Astrocyte (in vitro differentiated cells and primary cell): ENCODE measurements around the gene OR56B4. TPM values are rescaled to one million over a fixed set of nuclear protein-coding genes. Genes with fewer than 3 reads are reported as not detected.

Source experiments
- DNase-seq: peaks from one replicate; pipeline ENCODE4 v3.0.0-alpha.2; 2010; ENCODE audit warnings: low read depth
- FAIRE-seq: peaks from 2 replicates; lab custom pipeline; 2011; peaks lifted over from hg19 to GRCh38; lab: Jason Lieb, UNC
- H2AFZ ChIP-seq: 2 replicates; pipeline ENCODE4 v1.6.0; 2012; ENCODE audit warnings: low read depth, low read length, inconsistent platforms
- H3K27ac ChIP-seq: 2 replicates; pipeline ENCODE4 v1.5.1; 2011; ENCODE audit warnings: low read depth, low read length, inconsistent platforms
- H3K27me3 ChIP-seq: 2 replicates; pipeline ENCODE4 v1.6.0; 2011; ENCODE audit warnings: low read length, inconsistent platforms; ENCODE audit not compliant: insufficient read depth
- H3K36me3 ChIP-seq: 2 replicates; pipeline ENCODE4 v1.5.1; 2011; ENCODE audit warnings: low read length, inconsistent platforms; ENCODE audit not compliant: insufficient read depth
- H3K4me1 ChIP-seq: 2 replicates; pipeline ENCODE4 v1.5.1; 2011; ENCODE audit warnings: low read length, inconsistent platforms; ENCODE audit not compliant: insufficient read depth
- H3K4me2 ChIP-seq: 2 replicates; pipeline ENCODE4 v1.6.0; 2012; ENCODE audit warnings: low read length, inconsistent platforms
- H3K4me3 ChIP-seq: 2 replicates; pipeline ENCODE4 v1.5.1; 2011; ENCODE audit warnings: low read depth, mild to moderate bottlenecking, low read length, inconsistent platforms; ENCODE audit not compliant: insufficient read depth
- H3K79me2 ChIP-seq: 2 replicates; pipeline ENCODE4 v1.6.0; 2012; ENCODE audit warnings: mild to moderate bottlenecking, low read length, inconsistent platforms; ENCODE audit not compliant: insufficient read depth
- H3K9ac ChIP-seq: 2 replicates; pipeline ENCODE4 v1.6.0; 2012; ENCODE audit warnings: mild to moderate bottlenecking, low read length, inconsistent platforms
- H3K9me3 ChIP-seq: 2 replicates; pipeline ENCODE4 v1.5.1; 2012; ENCODE audit warnings: low read depth, mild to moderate bottlenecking, low read length, inconsistent platforms; ENCODE audit not compliant: insufficient read depth
- H4K20me1 ChIP-seq: 2 replicates; pipeline ENCODE4 v1.6.0; 2012; ENCODE audit warnings: low read length, inconsistent platforms; ENCODE audit not compliant: insufficient read depth
- H3K27ac Mint-ChIP-seq: one replicate; pipeline ENCODE4 v1.8.0; 2021; ENCODE audit warnings: mild to moderate bottlenecking, mixed read lengths; ENCODE audit not compliant: unreplicated experiment
- H3K27me3 Mint-ChIP-seq: one replicate; pipeline ENCODE4 v1.8.0; 2021; ENCODE audit warnings: low read depth, mixed read lengths; ENCODE audit not compliant: unreplicated experiment
- H3K36me3 Mint-ChIP-seq: one replicate; pipeline ENCODE4 v1.8.0; 2021; ENCODE audit warnings: low read depth, mixed read lengths; ENCODE audit not compliant: unreplicated experiment
- H3K4me1 Mint-ChIP-seq: one replicate; pipeline ENCODE4 v1.8.0; 2021; ENCODE audit warnings: low read depth, mixed read lengths; ENCODE audit not compliant: unreplicated experiment
- H3K4me3 Mint-ChIP-seq: one replicate; pipeline ENCODE4 v1.8.0; 2021; ENCODE audit warnings: mild to moderate bottlenecking, moderate library complexity, mixed read lengths; ENCODE audit not compliant: unreplicated experiment
- H3K9me3 Mint-ChIP-seq: one replicate; pipeline ENCODE4 v1.8.0; 2021; ENCODE audit warnings: mild to moderate bottlenecking, mixed read lengths; ENCODE audit not compliant: unreplicated experiment
- EZH2 ChIP-seq: IDR thresholded peaks from 2 replicates; pipeline ENCODE4 v1.6.1; 2012; ENCODE audit warnings: mild to moderate bottlenecking, low read length, inconsistent platforms; ENCODE audit not compliant: insufficient read depth
- total RNA-seq: library from RNA; stranded (reverse); gene quantifications from 2 replicates; pipeline ENCODE4 v1.2.1, GENCODE V29; 2021
- TF ChIP-seq, protein P1 (sequence below): IDR thresholded peaks from 2 replicates; pipeline ENCODE4 v1.5.1; 2011; ENCODE audit warnings: low read depth, mild to moderate bottlenecking, inconsistent platforms, low read length, moderate library complexity; ENCODE audit not compliant: insufficient read depth

OR56B4 gene
- total RNA-seq, 1 donor from 2014 or later = not detected

GRCh38 chr11:6099577-6099976, 7.9 kb upstream of the OR56B4 start:
- Histone ChIP-seq H3K4me1 (no peaks in the 10 kb centered on the region), H3K9ac (no peak overlapping the region), H3K27ac (no peak overlapping the region), H3K79me2 (no peaks in the 10 kb centered on the region), H4K20me1 (no peaks in the 10 kb centered on the region), H3K27me3 (no peaks in the 10 kb centered on the region), H3K4me3 (no peak overlapping the region), H3K4me2 (no peak overlapping the region), H2AFZ (no peak overlapping the region), H3K36me3 (no peaks in the 10 kb centered on the region), H3K9me3 (no peaks in the 10 kb centered on the region)
- Mint-ChIP-seq H3K27me3 (peaks cover 3% of the 10 kb centered on the region), H3K27ac (no peak overlapping the region), H3K4me3 (no peak overlapping the region), H3K4me1 (peaks cover 18% of the 10 kb centered on the region), H3K9me3 (no peaks in the 10 kb centered on the region), H3K36me3 (no peaks in the 10 kb centered on the region)
- FAIRE-seq (no peak), DNase-seq (no peak)
- TF ChIP-seq EZH2 = no peak
- TF ChIP-seq, protein P1, sequence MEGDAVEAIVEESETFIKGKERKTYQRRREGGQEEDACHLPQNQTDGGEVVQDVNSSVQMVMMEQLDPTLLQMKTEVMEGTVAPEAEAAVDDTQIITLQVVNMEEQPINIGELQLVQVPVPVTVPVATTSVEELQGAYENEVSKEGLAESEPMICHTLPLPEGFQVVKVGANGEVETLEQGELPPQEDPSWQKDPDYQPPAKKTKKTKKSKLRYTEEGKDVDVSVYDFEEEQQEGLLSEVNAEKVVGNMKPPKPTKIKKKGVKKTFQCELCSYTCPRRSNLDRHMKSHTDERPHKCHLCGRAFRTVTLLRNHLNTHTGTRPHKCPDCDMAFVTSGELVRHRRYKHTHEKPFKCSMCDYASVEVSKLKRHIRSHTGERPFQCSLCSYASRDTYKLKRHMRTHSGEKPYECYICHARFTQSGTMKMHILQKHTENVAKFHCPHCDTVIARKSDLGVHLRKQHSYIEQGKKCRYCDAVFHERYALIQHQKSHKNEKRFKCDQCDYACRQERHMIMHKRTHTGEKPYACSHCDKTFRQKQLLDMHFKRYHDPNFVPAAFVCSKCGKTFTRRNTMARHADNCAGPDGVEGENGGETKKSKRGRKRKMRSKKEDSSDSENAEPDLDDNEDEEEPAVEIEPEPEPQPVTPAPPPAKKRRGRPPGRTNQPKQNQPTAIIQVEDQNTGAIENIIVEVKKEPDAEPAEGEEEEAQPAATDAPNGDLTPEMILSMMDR = no peak

DNA sequence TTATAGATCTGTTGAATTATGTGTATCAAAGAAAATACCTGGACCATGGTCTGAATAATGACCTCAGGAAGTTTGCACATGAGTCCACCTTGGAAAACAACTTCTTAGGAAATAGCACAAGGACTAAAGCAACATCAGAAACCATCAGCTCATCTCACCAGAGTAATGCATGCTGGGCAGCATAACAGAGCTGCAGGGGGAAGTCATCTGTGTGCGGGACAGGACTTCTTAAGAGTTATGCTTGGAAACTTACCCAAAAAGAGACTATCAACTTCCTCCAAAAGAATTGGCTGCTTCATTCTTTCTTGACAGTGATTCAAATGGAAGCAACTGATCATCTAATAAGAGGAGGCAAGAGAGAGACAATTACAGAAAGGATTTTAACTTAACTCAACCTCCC, 2.5 kb downstream of the OR56B4 start:
- H3K9ac ChIP-seq = no peak overlapping the region
- no peaks in the 10 kb centered on the region for H4K20me1 ChIP-seq
- no peak overlapping the region for H2AFZ ChIP-seq
- FAIRE-seq (no peak), DNase-seq (no peak)
- H3K79me2 ChIP-seq = no peaks in the 10 kb centered on the region
- no peaks in the 10 kb centered on the region for H3K36me3 ChIP-seq
- H3K9me3 Mint-ChIP-seq = no peaks in the 10 kb centered on the region
- H3K4me1 Mint-ChIP-seq = no peaks in the 10 kb centered on the region
- TF ChIP-seq EZH2 = no peak
- TF ChIP-seq, protein P1 = no peak
- H3K4me2 ChIP-seq = no peak overlapping the region
- no peak overlapping the region for H3K4me3 ChIP-seq
- H3K9me3 ChIP-seq = no peaks in the 10 kb centered on the region
- no peaks in the 10 kb centered on the region for H3K36me3 Mint-ChIP-seq
- no peak overlapping the region for H3K4me3 Mint-ChIP-seq
- H3K27me3 Mint-ChIP-seq = no peaks in the 10 kb centered on the region
- H3K27me3 ChIP-seq = no peaks in the 10 kb centered on the region
- no peaks in the 10 kb centered on the region for H3K4me1 ChIP-seq
- H3K27ac Mint-ChIP-seq = no peak overlapping the region
- no peak overlapping the region for H3K27ac ChIP-seq

- no peaks in the 10 kb centered on the region for H4K20me1 ChIP-seq
- Mint-ChIP-seq H3K4me3 (no peak overlapping the region), H3K9me3 (no peaks in the 10 kb centered on the region), H3K27ac (no peak overlapping the region), H3K4me1 (no peaks in the 10 kb centered on the region), H3K36me3 (no peaks in the 10 kb centered on the region), H3K27me3 (no peaks in the 10 kb centered on the region)
- no peaks in the 10 kb centered on the region for H3K79me2 ChIP-seq
- no peak for DNase-seq
- H3K9ac ChIP-seq = no peak overlapping the region
- TF ChIP-seq EZH2 = no peak
- no peak overlapping the region for H2AFZ ChIP-seq
- H3K4me2 ChIP-seq = no peak overlapping the region
- H3K4me3 ChIP-seq = no peak overlapping the region
- H3K36me3 ChIP-seq = no peaks in the 10 kb centered on the region
- no peaks in the 10 kb centered on the region for H3K4me1 ChIP-seq
- no peak for FAIRE-seq
- no peaks in the 10 kb centered on the region for H3K9me3 ChIP-seq
- no peaks in the 10 kb centered on the region for H3K27me3 ChIP-seq
- H3K27ac ChIP-seq = no peak overlapping the region
Measured at GRCh38 chr11:6111673-6112072, 4.2 kb downstream of the OR56B4 start.
